Spleen (tissue), 11 donors: ENCODE measurements around the gene RNF169. TPM values are rescaled to one million over a fixed set of nuclear protein-coding genes. Genes with fewer than 3 reads are reported as not detected.
A peak's percentile ranks its signal among the peaks of the same experiment; 100 is the strongest.

ENCODE experiments used
- DNase-seq: peaks from one replicate; pipeline ENCODE4 v3.0.0-alpha.2; 2020
- H3K27ac ChIP-seq, 8 donors: fragments of 200-600 bp; sonication (generic) in 7 of 8; 1 replicate in 4 of 8; 2 replicates in 4 of 8; pipeline versions ENCODE4 v1.5.0 to v1.8.0; 2016 to 2021; ENCODE audit warnings: inconsistent platforms in 4 of 8, mild to moderate bottlenecking in 4 of 8, moderate library complexity in 1 of 8
- H3K27me3 ChIP-seq, 7 donors: fragments of 200-600 bp; sonication (generic) in 6 of 7; replicated peaks in 1 of 7; 1 replicate in 4 of 7; 2 replicates in 3 of 7; pipeline versions ENCODE4 v1.5.0 to v1.8.0; 2016 to 2021; ENCODE audit warnings: inconsistent platforms in 3 of 7, mild to moderate bottlenecking in 1 of 7
- H3K36me3 ChIP-seq, 6 donors: fragments of 200-600 bp; sonication (generic) in 5 of 6; 1 replicate in 4 of 6; 2 replicates in 2 of 6; pipeline versions ENCODE4 v1.5.0 to v1.8.0; 2016 to 2021; ENCODE audit warnings: inconsistent platforms in 2 of 6
- H3K4me1 ChIP-seq, 6 donors: fragments of 200-600 bp; sonication (generic) in 5 of 6; 1 replicate in 3 of 6; 2 replicates in 3 of 6; pipeline versions ENCODE4 v1.5.0 to v1.8.0; 2016 to 2021; ENCODE audit warnings: inconsistent platforms in 3 of 6
- H3K4me3 ChIP-seq, 8 donors: fragments of 200-600 bp; sonication (generic) in 7 of 8; 1 replicate in 4 of 8; 2 replicates in 4 of 8; pipeline versions ENCODE4 v1.5.0 to v1.8.0; 2016 to 2021; ENCODE audit warnings: inconsistent platforms in 4 of 8, mild to moderate bottlenecking in 4 of 8, moderate library complexity in 2 of 8
- H3K9me3 ChIP-seq, 8 donors: fragments of 200-600 bp; sonication (generic) in 7 of 8; 1 replicate in 4 of 8; 2 replicates in 4 of 8; pipeline versions ENCODE4 v1.5.0 to v1.8.0; 2016 to 2021; ENCODE audit warnings: inconsistent platforms in 4 of 8
- POLR2A ChIP-seq, 3 donors: fragments of 450-650 bp; IDR thresholded peaks; one replicate each; pipeline ENCODE4 v1.5.1; 2017; ENCODE audit warnings: antibody characterized with exemption in 3 of 3, mild to moderate bottlenecking in 1 of 3
- POLR2AphosphoS5 ChIP-seq, 3 donors: sonication (generic); formaldehyde crosslinking; IDR thresholded peaks; one replicate each; pipeline ENCODE4 v1.5.1; 2017; ENCODE audit warnings: antibody characterized with exemption in 3 of 3
- WGBS, 5 donors: extraction: QIAGEN DNeasy Blood & Tissue Kit in 3 of 5; methylation state at CpG; one replicate each; pipeline versions ENCODE4 v1.1.5 to v1.1.7; 2013 to 2018; 5-methylcytosine and 5-hydroxymethylcytosine counted together
- intact Hi-C: fragments of 100-400 bp; cut with DNase I; formaldehyde crosslinking; loops from one replicate; pipeline ENCODE4 v1.15.0; 2023; ENCODE audit warnings: low total_unique reads
- polyA plus RNA-seq, 3 donors: library from polyadenylated mRNA; stranded (reverse); fragments of 200-250 nt; gene quantifications; one replicate each; pipeline ENCODE4 v1.2.1, GENCODE V29; 2013
- total RNA-seq, 7 donors: library from RNA; depleted of rRNA in 3 of 7; stranded (reverse); fragments of >200 nt in 3 of 7; fragmentation: NEBNext Ultra II Directional in 4 of 7; extraction: Animal tissue kit (Norgen Biotek cat#: 25700) in 4 of 7; gene quantifications; one replicate each; pipeline versions ENCODE4 v1.1.0 to v1.2.1, GENCODE V29; 2016 to 2021
- TF ChIP-seq, protein P1 (sequence below), 11 experiments: fragments of 200-600 bp in 7 of 11; fragments of 450-650 bp in 4 of 11; sonication (generic) in 4 of 11; IDR thresholded peaks in 8 of 11; conservative IDR thresholded peaks in 3 of 11; 1 replicate in 7 of 11; 2 replicates in 4 of 11; pipeline versions ENCODE4 v1.4.0 to v1.8.0; 2016 to 2021; ENCODE audit warnings: antibody characterized with exemption in 11 of 11, inconsistent platforms in 4 of 11, mild to moderate bottlenecking in 1 of 11
- donor health status: healthy with polysubstance abuse.
- donor health status: DM: no; HTN: no; CAD: no; lungs with moderate emphysema.
- donor health status: DM: no; HTN: no; CAD: no.
- donor health status: Bipolar disorder and iron deficiency.
- donor health status: healthy.
- donor health status: DM: no; HTN: no; CAD: no.
- donor health status: DM: yes; HTN: yes; CAD: no.

Gene RNF169
- total and polyA plus RNA-seq, 10 donors = 2.5 to 34.1 (median 24.0) TPM

DNA sequence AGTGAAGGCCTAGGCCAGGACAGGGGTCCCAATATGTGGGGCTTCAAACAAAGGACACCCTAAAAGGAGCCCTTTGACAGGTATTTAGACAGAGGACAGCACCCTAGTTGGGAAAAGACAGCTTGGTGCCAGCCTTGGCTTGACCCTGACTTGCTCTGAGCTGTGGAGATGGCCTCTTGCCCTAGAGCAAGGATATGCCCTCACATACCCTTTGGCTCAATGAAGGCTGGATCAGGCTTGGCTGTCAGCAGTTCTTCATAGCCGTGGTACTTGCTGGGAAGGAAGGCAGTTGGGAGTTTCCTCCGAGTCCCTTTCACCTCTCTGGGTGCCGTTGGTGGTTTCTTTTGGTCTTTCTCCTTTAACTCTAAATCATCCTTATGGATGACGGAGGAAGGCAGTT lies 96.2 kb downstream of the RNF169 start:
- TF ChIP-seq, protein P1, sequence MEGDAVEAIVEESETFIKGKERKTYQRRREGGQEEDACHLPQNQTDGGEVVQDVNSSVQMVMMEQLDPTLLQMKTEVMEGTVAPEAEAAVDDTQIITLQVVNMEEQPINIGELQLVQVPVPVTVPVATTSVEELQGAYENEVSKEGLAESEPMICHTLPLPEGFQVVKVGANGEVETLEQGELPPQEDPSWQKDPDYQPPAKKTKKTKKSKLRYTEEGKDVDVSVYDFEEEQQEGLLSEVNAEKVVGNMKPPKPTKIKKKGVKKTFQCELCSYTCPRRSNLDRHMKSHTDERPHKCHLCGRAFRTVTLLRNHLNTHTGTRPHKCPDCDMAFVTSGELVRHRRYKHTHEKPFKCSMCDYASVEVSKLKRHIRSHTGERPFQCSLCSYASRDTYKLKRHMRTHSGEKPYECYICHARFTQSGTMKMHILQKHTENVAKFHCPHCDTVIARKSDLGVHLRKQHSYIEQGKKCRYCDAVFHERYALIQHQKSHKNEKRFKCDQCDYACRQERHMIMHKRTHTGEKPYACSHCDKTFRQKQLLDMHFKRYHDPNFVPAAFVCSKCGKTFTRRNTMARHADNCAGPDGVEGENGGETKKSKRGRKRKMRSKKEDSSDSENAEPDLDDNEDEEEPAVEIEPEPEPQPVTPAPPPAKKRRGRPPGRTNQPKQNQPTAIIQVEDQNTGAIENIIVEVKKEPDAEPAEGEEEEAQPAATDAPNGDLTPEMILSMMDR (IDR thresholded peaks at IDR 0.05 in 8 of 11, conservative IDR thresholded peaks at IDR 0.05 in 3 of 11) = no peak
- TF ChIP-seq POLR2A (IDR thresholded peaks at IDR 0.05) (no peak), POLR2AphosphoS5 (IDR thresholded peaks at IDR 0.05) (no peak)
- intact Hi-C loops = no loop called here
- Histone ChIP-seq H3K36me3 (peaks cover 0 to 84% (median 43%) of the 10 kb centered on the region in 6 donors), H3K27me3 (no peaks in the 10 kb centered on the region), H3K4me1 (peaks cover 3 to 22% (median 10%) of the 10 kb centered on the region in 6 donors), H3K27ac (no peak overlapping the region), H3K9me3 (no peaks in the 10 kb centered on the region), H3K4me3 (no peak overlapping the region)
- WGBS, 5 donors = 85 to 98% (median 95%) methylated on average over 4 of the region's 4 CpGs
- DNase-seq = no peak

DNA sequence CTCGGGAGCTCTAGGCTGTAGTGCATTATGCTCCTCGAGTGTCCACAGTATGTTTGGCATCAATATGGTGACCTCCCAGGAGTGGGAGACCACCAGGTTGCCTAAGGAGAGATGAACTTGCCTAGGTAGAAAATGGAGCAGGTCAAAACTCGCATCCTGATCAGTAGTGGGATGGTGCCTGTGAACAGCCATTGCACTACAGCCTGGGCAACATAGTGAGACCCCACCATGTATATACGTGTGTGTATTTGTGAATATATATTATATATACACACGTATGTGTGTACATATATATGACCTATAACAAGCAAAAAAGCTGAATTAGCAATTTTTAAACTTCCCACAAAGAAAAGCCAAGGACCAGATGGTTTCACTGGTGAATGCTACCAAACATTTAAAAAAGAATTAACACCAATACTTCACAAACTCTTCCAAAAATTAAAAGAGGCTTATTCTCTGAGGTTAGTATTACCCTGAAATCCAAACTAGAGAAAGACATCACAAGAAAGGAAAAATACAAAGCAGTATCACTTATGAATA lies 97.4 kb downstream of the RNF169 start:
- peaks cover 0 to 86% (median 48%) of the 10 kb centered on the region in 6 donors for H3K36me3 ChIP-seq
- WGBS, 5 donors = 94 to 98% (median 95%) methylated on average over 5 of the region's 5 CpGs
- intact Hi-C loops = no loop called here

DNA sequence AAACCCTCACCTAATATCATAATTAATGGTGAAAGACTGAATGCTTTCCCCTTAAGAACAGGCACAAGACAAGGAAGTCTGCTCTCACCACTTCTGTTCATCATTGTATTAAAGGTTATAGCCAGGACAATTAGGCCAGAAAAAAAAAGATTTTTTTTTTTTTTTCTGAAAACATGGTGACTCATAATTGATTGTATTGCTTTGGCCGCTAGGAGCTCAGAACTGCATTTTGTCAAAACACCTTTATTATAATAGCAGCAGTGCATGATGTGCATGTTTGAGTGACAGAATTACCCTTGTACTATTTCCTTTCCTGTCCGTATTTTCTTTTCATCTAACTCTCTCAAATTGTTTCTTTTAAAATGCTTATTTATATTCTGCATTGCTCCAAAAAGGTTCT lies 98.1 kb downstream of the RNF169 start:
- H3K36me3 ChIP-seq = peaks cover 0 to 86% (median 50%) of the 10 kb centered on the region in 6 donors
- H3K27me3 ChIP-seq = no peaks in the 10 kb centered on the region
- TF ChIP-seq POLR2AphosphoS5 (IDR thresholded peaks at IDR 0.05) = no peak
- no peak for DNase-seq
- H3K9me3 ChIP-seq = no peaks in the 10 kb centered on the region
- intact Hi-C loops = no loop called here
- 82 to 90% (median 85%) methylated on average over 2 of the region's 2 CpGs for WGBS, 5 donors
- no peak overlapping the region for H3K4me3 ChIP-seq
- peaks cover 0 to 16% (median 10%) of the 10 kb centered on the region in 6 donors for H3K4me1 ChIP-seq
- H3K27ac ChIP-seq = no peak overlapping the region

More for the DNA sequence above, 97.4 kb downstream of the RNF169 start:
- Histone ChIP-seq H3K27ac (no peak overlapping the region), H3K4me1 (peaks cover 0 to 16% (median 10%) of the 10 kb centered on the region in 6 donors), H3K9me3 (no peaks in the 10 kb centered on the region), H3K4me3 (no peak overlapping the region), H3K27me3 (no peaks in the 10 kb centered on the region)
- no peak for DNase-seq
- TF ChIP-seq POLR2A (IDR thresholded peaks at IDR 0.05) (no peak), POLR2AphosphoS5 (IDR thresholded peaks at IDR 0.05) (no peak)
- TF ChIP-seq, protein P1 (IDR thresholded peaks at IDR 0.05 in 8 of 11, conservative IDR thresholded peaks at IDR 0.05 in 3 of 11) = no peak

DNA sequence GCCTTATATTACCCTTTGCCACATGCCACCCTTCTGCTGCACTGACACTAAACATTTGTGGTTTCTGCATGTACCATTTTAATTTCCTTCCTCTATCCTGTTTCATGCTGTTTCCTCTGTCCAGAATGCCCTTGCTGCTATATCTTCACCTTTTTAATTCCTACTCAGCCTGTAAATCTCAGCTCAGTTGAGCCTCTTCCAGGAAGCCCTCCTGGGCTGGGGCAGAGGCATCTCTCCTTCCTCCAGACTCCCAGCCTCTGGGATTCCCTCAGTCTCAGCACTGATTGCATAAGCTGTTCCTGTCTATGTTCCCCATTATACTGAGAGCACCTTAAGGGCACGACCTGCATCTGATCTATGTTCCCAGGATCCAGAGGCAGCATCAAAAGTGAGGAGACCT lies 98.7 kb downstream of the RNF169 start:
- H3K27ac ChIP-seq = peak overlapping the region in 1 of 8 donors; percentile 7
- H3K4me1 ChIP-seq = peaks cover 0 to 16% (median 10%) of the 10 kb centered on the region in 6 donors
- no peaks in the 10 kb centered on the region for H3K27me3 ChIP-seq
- TF ChIP-seq POLR2A (IDR thresholded peaks at IDR 0.05) (no peak), POLR2AphosphoS5 (IDR thresholded peaks at IDR 0.05) (no peak)
- TF ChIP-seq, protein P1 (IDR thresholded peaks at IDR 0.05 in 8 of 11, conservative IDR thresholded peaks at IDR 0.05 in 3 of 11) = no peak
- no peaks in the 10 kb centered on the region for H3K9me3 ChIP-seq
- WGBS, 5 donors = 70 to 81% (median 76%) methylated on average over 1 of the region's 1 CpG
- H3K36me3 ChIP-seq = peaks cover 0 to 86% (median 43%) of the 10 kb centered on the region in 6 donors
- intact Hi-C loops = no loop called here
- H3K4me3 ChIP-seq = no peak overlapping the region
- no peak for DNase-seq
